GM19452 (cell line): Measurements from ENCODE around the gene IL1F10.

Experiments used
- ATAC-seq: cut with Tn5 transposase; IDR thresholded peaks from one replicate; pipeline ENCODE4 v1.9.1; 2021; ENCODE audit not compliant: unreplicated experiment

Gene IL1F10

GRCh38 chr2:113111823-113112287, 44.1 kb downstream of the IL1F10 start:
- no peak for ATAC-seq

GRCh38 chr2:113112441-113112840, 44.7 kb downstream of the IL1F10 start:
- no peak for ATAC-seq

GRCh38 chr2:113112871-113113270, 45.1 kb downstream of the IL1F10 start:
- ATAC-seq = no peak

- no peak for ATAC-seq
Measured at GRCh38 chr2:113113807-113114206, 46.0 kb downstream of the IL1F10 start.

GRCh38 chr2:113114224-113114945, 46.6 kb downstream of the IL1F10 start:
- ATAC-seq = no peak

- no peak for ATAC-seq
Measured at GRCh38 chr2:113114996-113115395, 47.2 kb downstream of the IL1F10 start.

GRCh38 chr2:113116100-113116958, 48.6 kb downstream of the IL1F10 start:
- ATAC-seq = peak; percentile 76

- no peak for ATAC-seq
Measured at GRCh38 chr2:113117541-113118262, 49.9 kb downstream of the IL1F10 start.

- no peak for ATAC-seq
Measured at GRCh38 chr2:113118263-113118657, 50.5 kb downstream of the IL1F10 start.

GRCh38 chr2:113119111-113119510, 51.3 kb downstream of the IL1F10 start:
- ATAC-seq = no peak

GRCh38 chr2:113120861-113121260, 53.1 kb downstream of the IL1F10 start:
- ATAC-seq = no peak

- no peak for ATAC-seq
Measured at GRCh38 chr2:113122364-113122763, 54.6 kb downstream of the IL1F10 start.

- ATAC-seq = no peak
Measured at GRCh38 chr2:113123726-113124125, 56.0 kb downstream of the IL1F10 start.

GRCh38 chr2:113124181-113124961, 56.6 kb downstream of the IL1F10 start:
- peak; percentile 53 for ATAC-seq
